Common myeloid progenitor, CD34-positive (primary cell): ENCODE results near the gene BMP7.

Source experiments
- CTCF ChIA-PET: fragments of 350-600 bp; sonication (Branson Sonifier 250); formaldehyde crosslinking; loops from one replicate; lab custom pipeline; 2021; ENCODE audit warnings: antibody characterized with exemption; lab: Charles Lee
- POLR2A ChIA-PET: fragments of 350-600 bp; sonication (Branson Sonifier 250); formaldehyde crosslinking; loops from one replicate; lab custom pipeline; 2021; ENCODE audit warnings: antibody characterized with exemption; lab: Charles Lee
- DNase-seq, 3 donors: peaks; one replicate each; pipeline versions ENCODE4 v3.0.0 to v3.0.0-alpha.2; 2013
- H3K27ac ChIP-seq, 2 experiments: 1 replicate in 1 of 2; 2 replicates in 1 of 2; pipeline ENCODE4 v1.7.0; 2013; ENCODE audit warnings: inconsistent platforms in 2 of 2, low read length in 2 of 2, mild to moderate bottlenecking in 2 of 2, low read depth in 1 of 2, moderate library complexity in 1 of 2; ENCODE audit not compliant: severe bottlenecking in 2 of 2, insufficient read depth in 1 of 2, poor library complexity in 1 of 2
- H3K27me3 ChIP-seq, 5 experiments: replicated peaks in 2 of 5; 1 replicate in 3 of 5; 2 replicates in 2 of 5; pipeline versions ENCODE4 v1.6.1 to v1.7.0; 2013; ENCODE audit warnings: low read length in 4 of 5, mild to moderate bottlenecking in 2 of 5, moderate library complexity in 2 of 5, inconsistent platforms in 1 of 5; ENCODE audit not compliant: insufficient read depth in 5 of 5, control insufficient read depth in 4 of 5
- H3K36me3 ChIP-seq, 4 experiments: 1 replicate in 2 of 4; 2 replicates in 2 of 4; pipeline versions ENCODE4 v1.6.1 to v1.7.0; 2013; ENCODE audit warnings: low read length in 3 of 4, control low read depth in 1 of 4, mild to moderate bottlenecking in 1 of 4; ENCODE audit not compliant: control insufficient read depth in 4 of 4, insufficient read depth in 4 of 4
- H3K4me1 ChIP-seq, 4 experiments: 1 replicate in 3 of 4; 2 replicates in 1 of 4; pipeline versions ENCODE4 v1.6.1 to v1.7.1; 2013; ENCODE audit warnings: low read length in 3 of 4, mild to moderate bottlenecking in 3 of 4, control low read depth in 1 of 4, inconsistent platforms in 1 of 4, moderate library complexity in 1 of 4; ENCODE audit not compliant: control insufficient read depth in 4 of 4, insufficient read depth in 4 of 4; ENCODE audit errors: control extremely low read depth in 1 of 4
- H3K4me3 ChIP-seq, 7 experiments: 1 replicate in 4 of 7; 2 replicates in 3 of 7; pipeline versions ENCODE4 v1.5.1 to v1.7.0; 2013; ENCODE audit warnings: mild to moderate bottlenecking in 7 of 7, low read length in 6 of 7, moderate library complexity in 6 of 7, inconsistent platforms in 2 of 7, low read depth in 2 of 7, control low read depth in 1 of 7; ENCODE audit not compliant: insufficient read depth in 4 of 7, control insufficient read depth in 1 of 7; ENCODE audit errors: extremely low read depth in 1 of 7
- H3K9me3 ChIP-seq, 5 experiments: 1 replicate in 4 of 5; 2 replicates in 1 of 5; pipeline versions ENCODE4 v1.6.1 to v1.7.1; 2013; ENCODE audit warnings: low read length in 4 of 5, mild to moderate bottlenecking in 2 of 5, inconsistent platforms in 1 of 5, low read depth in 1 of 5, moderate library complexity in 1 of 5; ENCODE audit not compliant: control insufficient read depth in 4 of 5, insufficient read depth in 2 of 5; ENCODE audit errors: control extremely low read depth in 1 of 5
- WGBS: methylation state at CpG from one replicate; pipeline ENCODE4 v1.1.5; 2013; ENCODE audit not compliant: insufficient coverage; 5-methylcytosine and 5-hydroxymethylcytosine counted together

The BMP7 gene

DNA sequence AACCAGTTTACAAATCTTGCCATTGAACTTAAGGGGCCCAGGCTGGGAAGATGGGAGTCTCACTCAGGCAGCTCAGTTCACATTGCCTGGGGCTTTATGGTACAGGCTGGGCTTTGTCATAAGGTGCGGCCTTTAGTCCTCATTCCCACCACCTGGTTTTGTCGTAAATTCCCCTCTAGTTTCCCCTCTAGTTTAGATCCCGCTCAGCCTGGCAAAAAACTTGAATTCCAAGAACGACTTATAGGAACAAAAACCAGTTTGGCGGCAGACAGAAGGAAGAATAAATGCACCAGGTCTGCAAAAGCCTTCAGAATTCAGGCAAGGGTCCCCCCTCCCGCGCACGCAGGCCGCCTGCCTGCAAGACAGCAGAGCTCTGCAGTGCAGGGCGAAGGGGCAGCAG lies 4.1 kb downstream of the BMP7 start:
- Histone ChIP-seq H3K4me3 (no peak overlapping the region), H3K9me3 (no peaks in the 10 kb centered on the region), H3K4me1 (peaks cover 0 to 9% (median 3%) of the 10 kb centered on the region in 4 experiments), H3K27ac (no peak overlapping the region), H3K36me3 (no peaks in the 10 kb centered on the region), H3K27me3 (peaks cover 33 to 99% (median 47%) of the 10 kb centered on the region in 5 experiments)
- 48% methylated on average over 5 of the region's 10 CpGs for WGBS
- no peak for DNase-seq
- ChIA-PET CTCF (interaction anchor here (0.7 kb wide), 1 partner anchor 14 kb away, joined by 3 read pairs; no protein-coding TSS in a partner anchor), POLR2A (no interaction called here)

DNA sequence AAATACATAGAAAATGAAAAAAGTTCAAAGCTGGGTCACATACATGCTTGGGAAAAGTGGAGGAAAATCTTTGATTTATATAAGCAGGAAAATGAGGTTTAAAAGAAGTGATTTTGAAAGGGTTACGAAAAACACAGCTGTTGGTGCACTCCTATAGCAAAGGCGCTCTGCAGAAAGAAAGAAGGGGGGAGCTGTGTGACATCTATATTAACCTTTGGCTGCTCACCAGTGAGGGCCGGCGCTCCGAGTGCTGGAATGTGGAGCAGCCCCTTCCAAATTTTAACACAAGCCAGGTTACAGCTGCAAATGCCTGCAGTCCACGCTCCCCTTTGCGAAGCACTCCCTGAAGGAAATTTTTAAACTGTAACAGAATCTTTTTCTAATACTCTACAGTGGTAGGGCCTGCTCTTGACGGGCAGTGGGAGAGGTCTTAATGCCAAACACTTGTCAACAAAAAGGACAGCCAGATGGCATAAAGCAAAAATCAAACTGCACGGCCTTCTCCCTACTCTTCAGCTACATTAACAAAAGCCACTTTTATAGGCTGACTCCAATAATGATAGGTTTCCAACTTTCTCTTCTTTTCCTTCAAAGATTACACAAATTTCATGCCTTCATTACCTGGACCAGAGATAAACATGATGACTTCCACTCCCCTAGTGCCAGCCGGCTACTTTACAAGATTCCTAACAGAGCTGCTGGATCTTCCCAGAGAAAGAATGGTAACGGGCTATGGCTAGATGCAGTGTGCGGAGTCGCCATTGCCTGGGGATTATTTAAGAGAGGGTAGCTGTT lies 4.8 kb downstream of the BMP7 start:
- ChIA-PET POLR2A (no interaction called here), CTCF (interaction anchor here (0.7 kb wide), 1 partner anchor 14 kb away, joined by 3 read pairs; no protein-coding TSS in a partner anchor)
- Histone ChIP-seq H3K4me1 (peaks cover 0 to 9% (median 3%) of the 10 kb centered on the region in 4 experiments), H3K4me3 (no peak overlapping the region), H3K27me3 (peaks cover 33 to 92% (median 48%) of the 10 kb centered on the region in 5 experiments), H3K9me3 (no peaks in the 10 kb centered on the region), H3K36me3 (no peaks in the 10 kb centered on the region), H3K27ac (no peak overlapping the region)
- WGBS, result 38% methylated on average over 10 of the region's 13 CpGs
- no peak for DNase-seq

DNA sequence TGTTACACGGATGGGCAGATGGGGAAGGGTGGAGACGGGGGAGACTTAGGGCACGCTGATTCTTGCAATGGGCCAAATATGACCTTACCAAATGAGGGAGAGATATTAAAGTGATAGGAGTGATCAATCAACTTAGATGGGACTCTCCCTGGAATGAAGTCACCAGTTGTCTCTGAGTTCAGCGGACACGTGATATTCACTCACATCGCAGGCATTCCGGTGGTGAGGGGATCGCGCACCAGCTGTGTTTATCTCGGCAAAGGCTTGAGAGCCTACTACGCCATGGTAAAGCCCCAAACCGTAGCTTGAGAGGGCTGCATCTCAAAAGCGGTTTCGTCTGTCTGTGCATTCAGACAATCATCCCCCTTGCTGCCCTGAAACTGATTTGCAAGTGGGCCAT lies 5.5 kb downstream of the BMP7 start:
- no peaks in the 10 kb centered on the region for H3K36me3 ChIP-seq
- H3K27me3 ChIP-seq, result peaks cover 33 to 91% (median 48%) of the 10 kb centered on the region in 5 experiments
- ChIA-PET CTCF (no interaction called here), POLR2A (no interaction called here)
- H3K4me1 ChIP-seq, result peaks cover 0 to 7% (median 2%) of the 10 kb centered on the region in 4 experiments
- DNase-seq, result no peak
- H3K9me3 ChIP-seq, result no peaks in the 10 kb centered on the region
- no peak overlapping the region for H3K4me3 ChIP-seq
- WGBS, result 10% methylated on average over 14 of the region's 14 CpGs
- no peak overlapping the region for H3K27ac ChIP-seq

DNA sequence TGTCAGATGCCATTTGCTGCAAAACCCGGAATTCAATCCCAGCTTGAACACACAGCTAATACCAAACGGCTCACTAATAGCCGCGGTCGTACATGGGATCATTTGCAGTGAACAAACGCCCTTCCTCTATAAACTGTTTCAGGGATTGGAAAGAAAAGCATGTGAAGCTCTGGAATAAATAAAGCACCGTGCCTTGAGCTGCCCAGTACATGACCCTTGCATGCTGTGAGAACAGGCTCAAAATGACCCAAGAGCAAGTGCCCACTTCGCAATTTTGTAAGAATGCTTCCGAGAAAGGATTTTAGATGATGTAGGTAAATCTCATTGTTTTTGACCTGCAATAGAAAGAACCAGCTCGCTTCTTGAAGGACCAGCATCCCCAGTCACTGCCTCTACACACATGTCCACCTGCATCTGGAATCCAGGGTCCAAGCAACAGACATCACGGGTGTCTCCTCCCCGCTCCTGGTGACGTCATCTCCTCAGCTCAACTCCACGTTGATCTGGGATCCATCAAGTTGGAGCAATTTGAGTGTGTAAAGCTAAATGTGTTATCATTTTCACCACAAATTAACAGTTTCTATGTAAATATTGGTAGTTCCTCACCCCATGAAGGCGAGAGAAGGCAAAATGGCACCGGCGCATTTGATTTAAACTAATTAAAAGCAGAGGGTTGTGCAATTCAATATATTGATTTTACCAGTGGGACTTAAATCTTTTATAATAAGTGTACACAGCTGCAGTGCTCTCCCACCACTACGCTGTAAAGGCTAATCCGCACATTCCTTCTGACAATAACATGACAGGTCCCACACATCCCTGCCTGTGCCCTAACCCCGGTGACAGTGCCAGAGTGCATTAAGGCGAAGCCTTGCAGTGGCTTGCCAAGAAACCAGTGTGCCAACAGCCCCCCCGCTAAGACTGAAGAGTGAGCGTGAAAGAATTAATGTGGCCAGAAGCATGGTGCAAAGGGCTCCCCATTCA lies 6.2 kb downstream of the BMP7 start:
- WGBS, result 68% methylated on average over 14 of the region's 23 CpGs
- ChIA-PET POLR2A (no interaction called here), CTCF (no interaction called here)
- Histone ChIP-seq H3K4me1 (peaks cover 0 to 5% (median 2%) of the 10 kb centered on the region in 4 experiments), H3K36me3 (no peaks in the 10 kb centered on the region), H3K4me3 (no peak overlapping the region), H3K27ac (no peak overlapping the region), H3K9me3 (no peaks in the 10 kb centered on the region), H3K27me3 (peaks cover 33 to 90% (median 49%) of the 10 kb centered on the region in 5 experiments)
- DNase-seq, result no peak

DNA sequence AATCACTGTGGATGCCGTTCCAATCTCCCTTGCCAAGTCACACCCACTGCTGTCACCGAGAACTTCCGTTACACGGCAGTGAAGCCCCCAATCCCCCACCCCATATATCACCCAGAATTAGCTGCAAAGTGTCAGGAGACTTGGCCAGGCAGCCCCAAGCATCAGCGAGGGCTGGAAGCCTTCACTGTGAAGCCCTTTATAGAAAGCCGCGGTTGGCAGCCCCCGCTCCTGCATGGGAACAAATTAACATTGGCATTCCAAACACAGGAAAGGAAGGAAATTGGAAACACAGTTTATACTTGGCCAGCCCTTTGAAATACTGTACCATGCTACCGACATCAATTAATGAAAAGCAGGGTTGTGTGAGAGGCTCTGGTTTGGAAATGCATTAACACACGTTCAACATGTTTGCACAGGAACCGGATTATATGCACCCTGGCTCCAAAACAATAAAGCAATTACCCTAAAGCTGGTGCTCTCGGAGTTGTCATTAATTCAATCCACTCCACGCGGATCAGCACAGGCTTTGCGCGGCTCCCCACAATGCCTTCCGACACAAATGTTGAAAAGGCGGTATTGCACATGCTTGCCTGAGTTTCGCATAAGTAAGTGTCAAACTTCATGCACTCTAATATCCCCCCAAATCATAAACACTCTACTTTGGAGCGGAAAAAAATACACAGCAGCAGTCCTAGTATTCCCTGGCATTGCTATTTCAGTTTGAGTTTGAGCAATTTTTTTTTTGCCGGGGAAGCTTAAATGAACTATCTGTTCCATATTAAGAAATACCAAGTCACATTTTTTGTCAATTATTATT lies 7.1 kb downstream of the BMP7 start:
- no peak for DNase-seq
- 27% methylated on average over 15 of the region's 21 CpGs for WGBS
- Histone ChIP-seq H3K27ac (no peak overlapping the region), H3K4me1 (peaks cover 0 to 4% (median 1%) of the 10 kb centered on the region in 4 experiments), H3K36me3 (no peaks in the 10 kb centered on the region), H3K27me3 (peaks cover 33 to 89% (median 50%) of the 10 kb centered on the region in 5 experiments), H3K9me3 (no peaks in the 10 kb centered on the region), H3K4me3 (no peak overlapping the region)
- ChIA-PET CTCF (no interaction called here), POLR2A (no interaction called here)

DNA sequence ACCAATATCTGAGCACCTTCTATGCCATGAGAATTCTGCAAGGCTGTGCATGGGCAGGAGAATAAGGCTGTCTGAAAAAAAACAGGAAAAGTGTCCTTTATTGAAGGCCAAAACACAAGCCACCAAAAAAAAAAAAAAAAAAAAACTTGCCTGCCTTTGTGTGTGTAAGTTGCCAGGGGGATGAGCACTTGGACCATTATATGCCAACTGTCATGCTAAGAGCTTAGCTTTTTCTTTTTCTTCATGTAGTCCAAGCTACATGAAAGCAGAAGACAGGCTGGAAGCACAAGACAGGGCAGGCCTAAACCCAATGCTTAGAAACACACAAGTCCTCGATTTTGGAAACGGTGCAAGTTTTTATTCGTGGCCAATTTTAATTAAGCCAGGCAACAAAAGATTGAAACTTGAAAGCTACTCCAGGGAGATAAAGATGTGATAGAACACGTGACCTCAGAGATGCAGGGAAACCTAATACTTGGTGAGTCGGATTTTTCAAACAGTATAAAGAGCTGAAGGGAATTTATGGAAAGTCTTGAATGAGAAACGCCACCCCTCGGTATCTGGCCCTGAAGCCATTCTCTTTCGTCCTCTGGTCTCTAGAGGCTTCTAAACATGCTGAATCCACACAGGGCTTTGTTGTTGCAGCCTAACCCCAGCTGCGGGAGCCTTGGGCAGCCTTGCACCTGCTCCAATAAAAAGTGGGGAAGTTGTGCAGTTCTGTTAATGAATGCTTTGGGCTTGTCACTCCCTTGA lies 8.6 kb downstream of the BMP7 start:
- no peak overlapping the region for H3K4me3 ChIP-seq
- DNase-seq, result no peak
- H3K27ac ChIP-seq, result no peak overlapping the region
- H3K9me3 ChIP-seq, result no peaks in the 10 kb centered on the region
- peaks cover 32 to 80% (median 43%) of the 10 kb centered on the region in 5 experiments for H3K27me3 ChIP-seq
- no peaks in the 10 kb centered on the region for H3K36me3 ChIP-seq
- H3K4me1 ChIP-seq, result no peaks in the 10 kb centered on the region
- ChIA-PET POLR2A (no interaction called here), CTCF (no interaction called here)
- WGBS, result 76% methylated on average over 8 of the region's 9 CpGs
